Activated CD4-positive, CD25-positive, alpha-beta regulatory T cell treated with anti-CD3 and anti-CD28 coated beads, Interleukin-2, amount 50 U/mL, for 24 hours (primary cell): ENCODE results near the gene HSPG2.
A peak's percentile ranks its signal among the peaks of the same experiment; 100 is the strongest.
"Not testable (repeated sequence)": the region's sequence is repeated elsewhere in the genome, so short reads cannot be mapped to it uniquely, and the experiment has no call there.

Experiments
- ATAC-seq, 2 donors: fragments of 150-1000 bp; cut with Tn5 transposase; one replicate each; pipeline ENCODE4 v1.10.0; 2021; ENCODE audit warnings: mild to moderate bottlenecking in 1 of 2, moderate library complexity in 1 of 2

HSPG2 gene

DNA sequence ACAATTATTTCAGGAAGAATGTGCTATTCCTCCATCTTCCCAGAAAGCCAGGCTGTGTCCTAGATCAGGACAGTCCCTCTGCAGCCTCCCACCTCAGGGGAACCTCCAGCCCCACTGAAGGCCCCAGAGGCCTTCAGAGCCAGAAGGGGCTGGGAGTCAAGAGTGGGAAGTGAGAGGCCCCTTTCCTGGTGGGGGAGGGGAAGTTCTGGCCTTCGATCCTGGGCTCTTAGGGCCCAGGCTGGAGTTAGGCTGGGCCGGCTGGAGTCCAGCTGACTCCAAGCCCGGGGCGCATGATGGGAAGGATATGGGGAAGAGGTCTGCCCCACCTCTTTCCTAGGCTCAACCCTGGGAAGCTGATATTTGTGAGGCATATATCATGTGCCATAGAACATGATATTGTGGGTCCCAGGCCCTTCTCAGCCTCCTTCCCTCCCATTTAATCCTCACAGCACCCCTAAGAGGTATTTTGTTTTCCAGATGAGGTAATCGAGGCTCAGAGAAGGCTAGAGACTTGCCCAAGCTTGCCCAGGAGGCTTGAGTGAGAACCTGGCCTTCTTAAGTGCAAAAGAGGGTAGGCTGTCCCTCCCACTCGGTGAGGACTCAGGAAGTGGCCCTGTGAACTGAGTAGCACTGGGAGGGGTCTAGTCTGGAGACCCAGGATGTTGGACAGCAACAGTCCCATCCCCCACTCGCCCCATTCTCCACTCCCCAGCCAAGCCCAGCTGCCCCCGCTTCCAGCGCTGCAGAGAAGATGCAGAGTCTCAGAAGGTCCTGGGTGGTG, 18.6 kb upstream of the HSPG2 start:
- ATAC-seq, result no peak

DNA sequence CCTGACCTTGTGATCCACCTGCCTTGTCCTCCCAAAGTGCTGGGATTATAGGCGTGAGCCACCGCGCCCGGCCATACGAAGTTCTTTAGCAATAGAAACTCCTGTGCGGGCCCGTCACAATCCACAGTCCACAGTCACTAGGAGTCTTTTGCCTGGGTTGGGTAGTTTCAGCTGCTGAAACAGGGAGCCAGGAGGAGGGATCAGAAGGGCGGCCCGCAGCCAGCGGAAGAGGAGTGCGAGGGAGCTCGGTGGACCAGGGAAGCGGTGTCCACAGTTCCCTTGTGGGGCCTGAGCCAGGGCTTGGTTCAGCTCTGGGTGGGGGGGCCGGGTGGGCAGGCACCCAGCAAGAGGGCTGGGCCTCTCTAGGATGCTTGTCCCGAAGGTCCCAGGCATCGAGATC, 17.9 kb upstream of the HSPG2 start:
- ATAC-seq, result no peak

DNA sequence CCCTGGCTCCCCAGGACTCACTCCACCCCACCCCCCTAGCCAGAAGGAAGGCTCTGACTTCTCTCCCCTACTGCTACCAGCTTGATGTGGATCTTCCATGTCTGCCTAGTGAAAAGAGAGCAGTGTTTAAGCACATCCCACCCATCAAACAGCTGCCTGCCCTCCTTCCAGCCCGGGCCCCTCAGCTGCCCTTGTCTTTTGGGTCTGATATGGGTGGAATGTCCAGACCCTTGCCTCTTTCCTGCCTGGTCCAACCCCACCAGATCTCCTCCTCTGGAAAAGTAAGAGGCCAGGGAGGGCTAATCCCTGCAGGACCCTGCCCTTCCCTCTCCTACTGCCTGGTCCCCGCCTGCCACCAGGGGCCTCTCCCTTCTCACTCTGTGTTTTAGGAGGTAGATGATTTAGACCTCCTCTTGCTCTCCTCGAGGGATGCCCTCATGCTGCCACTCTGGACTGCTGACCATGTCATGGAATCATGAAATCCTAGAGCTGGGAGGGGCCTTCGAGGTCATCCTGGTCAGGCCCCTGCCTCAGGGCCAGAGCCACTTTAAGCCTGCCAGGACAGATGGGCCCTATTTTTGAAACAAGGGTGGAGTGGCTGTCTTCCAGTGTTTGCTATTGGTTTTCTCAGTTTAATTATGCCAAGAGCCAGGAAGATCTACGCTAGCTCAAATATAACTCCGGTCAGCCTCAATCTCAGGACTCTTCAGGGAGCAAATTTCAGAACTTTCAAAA, 15.8 kb upstream of the HSPG2 start:
- ATAC-seq, result no peak

DNA sequence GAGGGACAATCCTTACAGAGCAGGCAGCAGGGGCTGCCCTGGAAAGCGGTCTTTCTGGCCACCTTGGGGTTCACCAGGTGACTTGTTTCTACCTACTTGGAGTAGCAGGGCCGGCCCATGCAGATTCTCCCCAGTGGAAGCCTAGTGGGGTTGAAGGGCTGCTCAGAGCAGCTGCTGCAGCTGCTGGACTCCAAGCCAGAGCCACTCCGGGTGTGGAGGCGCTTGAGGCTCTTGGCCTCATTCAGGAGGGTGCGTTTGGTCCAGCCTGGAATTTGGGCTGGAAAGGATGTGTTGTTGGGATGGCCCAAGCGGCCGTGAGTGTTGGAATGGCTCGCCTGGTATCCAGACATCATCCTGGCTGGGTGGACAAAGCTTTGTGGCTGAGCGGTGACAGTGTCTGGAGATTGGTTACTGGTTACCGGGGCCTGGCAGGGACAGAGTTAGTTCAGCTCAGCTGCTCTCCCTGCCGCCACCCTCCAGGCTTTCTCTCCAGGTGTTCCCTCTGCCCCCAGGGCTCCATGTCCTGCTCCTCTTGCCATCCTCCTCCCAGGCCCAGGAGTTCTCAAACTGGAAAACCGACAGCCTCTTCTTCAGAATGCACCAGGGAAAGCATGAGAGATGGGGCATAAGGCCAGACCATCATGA, 14.2 kb upstream of the HSPG2 start:
- ATAC-seq, result no peak

DNA sequence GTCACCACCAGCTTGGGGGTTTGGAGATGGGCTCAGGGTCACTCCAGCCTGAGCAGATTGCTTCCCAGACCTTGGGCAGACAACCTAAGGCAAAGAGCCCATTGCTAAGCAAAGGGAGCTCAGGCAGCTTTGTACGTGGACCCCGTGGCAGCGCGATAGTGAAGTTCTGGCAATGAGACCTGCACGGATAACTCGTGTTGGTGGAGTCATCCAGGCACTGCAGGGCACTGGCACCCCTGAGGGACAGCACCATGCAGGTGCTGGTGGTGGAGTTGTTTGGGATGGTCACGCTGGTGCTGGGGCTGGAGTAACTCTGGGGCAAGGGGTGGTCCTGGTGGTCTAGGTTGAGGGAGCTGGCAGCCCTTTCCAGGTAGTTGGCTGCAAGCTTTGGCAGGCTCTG, 13.6 kb upstream of the HSPG2 start:
- no peak for ATAC-seq

DNA sequence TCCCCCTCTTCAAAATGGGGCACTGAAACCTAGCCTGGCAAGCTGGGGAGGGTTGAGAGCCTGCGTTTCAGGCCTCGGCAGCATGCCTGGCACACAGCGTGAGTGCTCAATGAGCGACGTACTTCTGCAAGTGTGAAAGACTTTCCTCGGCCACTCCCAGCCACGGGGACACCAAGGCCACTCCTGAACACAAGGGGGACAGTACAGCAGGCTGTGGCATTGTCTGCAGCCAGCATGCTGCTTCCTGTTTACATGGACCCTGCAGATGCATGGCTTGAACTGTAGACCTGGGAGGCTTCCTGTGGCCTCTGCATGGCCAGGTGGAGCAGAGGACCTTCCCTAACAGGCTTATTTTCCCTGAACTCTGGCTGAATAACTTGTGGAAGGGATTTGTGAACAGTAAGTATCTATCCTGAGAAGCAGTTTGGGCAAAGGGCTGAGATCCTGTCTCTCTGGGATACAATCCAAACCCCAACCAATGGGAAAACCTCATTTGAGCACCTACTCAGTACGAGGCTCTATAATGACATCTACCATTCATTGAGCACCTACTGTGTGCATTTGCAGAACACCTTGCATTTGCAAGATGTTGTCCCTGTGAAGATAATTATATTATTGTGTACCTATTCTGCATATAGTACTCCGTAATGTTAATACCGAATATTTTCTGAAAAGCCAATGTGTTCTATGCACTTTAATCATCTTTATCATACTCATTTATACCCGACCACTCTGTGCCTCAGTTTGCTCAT, 9.9 kb upstream of the HSPG2 start:
- no peak for ATAC-seq

DNA sequence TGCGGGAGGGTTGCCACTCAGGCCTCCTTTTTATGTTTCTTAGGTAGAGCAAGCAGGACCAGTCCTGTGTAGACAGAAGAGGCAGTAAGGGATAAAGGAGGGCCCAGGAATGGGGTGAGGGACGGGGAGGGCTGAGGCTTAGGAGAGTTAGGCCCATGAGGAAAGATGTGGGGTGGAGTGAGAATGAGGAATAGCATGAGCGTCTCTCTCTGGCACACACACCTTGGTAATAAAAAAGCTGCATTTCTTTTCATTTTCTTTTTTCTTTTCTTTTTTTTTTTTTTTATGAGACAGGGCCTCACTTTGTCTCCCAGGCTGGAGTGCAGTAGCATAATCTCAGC, 7.6 kb upstream of the HSPG2 start:
- no peak for ATAC-seq

DNA sequence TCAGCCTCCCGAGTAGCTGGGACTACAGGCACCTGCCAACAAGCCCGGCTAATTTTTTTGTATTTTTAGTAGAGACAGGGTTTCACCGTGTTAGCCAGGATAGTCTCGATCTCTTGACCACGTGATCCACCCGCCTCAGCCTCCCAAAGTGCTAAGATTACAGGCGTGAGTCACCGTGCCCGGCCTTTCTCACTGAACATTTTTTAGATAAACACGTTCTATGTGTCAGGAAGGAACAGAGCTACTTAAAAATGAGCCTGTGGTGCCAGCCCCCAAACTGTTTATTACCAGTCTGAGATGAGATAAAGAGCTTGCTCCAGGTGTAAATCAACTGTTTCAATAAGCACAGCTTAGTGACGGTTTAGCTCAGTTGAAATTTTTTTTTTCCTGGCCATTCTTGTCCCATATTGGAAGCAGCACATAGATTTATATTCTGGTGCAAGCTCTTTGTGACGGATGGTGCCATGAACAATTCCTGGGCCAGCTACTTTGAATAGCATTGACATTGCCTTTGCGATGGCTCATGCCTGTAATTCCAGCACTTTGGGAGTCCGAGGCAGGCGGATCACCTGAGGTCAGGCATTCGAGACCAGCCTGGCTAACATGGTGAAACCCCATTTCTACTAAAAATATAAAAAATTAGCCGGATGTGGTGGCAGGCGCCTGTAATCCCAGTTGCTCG, 6.0 kb upstream of the HSPG2 start:
- not testable (repeated sequence) for ATAC-seq

DNA sequence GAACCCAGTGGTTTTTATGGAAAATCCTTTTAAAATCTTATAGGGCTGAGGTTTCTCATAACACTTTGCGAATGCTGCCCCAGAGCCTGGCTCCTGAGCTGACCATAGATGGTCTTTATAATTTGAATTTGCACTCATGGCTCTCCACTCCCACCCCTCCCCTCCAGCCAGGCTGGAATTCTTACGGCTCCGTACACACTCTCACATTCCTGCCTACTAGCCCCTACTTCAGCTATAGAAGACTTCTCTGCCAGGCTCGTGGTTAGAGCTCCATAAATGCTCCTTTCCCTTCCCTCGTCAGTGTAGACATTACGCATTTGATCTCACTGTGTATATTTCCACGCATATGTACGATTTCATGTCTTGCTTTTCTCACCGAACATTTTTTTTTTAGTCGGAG, 5.4 kb upstream of the HSPG2 start:
- ATAC-seq, result no peak

DNA sequence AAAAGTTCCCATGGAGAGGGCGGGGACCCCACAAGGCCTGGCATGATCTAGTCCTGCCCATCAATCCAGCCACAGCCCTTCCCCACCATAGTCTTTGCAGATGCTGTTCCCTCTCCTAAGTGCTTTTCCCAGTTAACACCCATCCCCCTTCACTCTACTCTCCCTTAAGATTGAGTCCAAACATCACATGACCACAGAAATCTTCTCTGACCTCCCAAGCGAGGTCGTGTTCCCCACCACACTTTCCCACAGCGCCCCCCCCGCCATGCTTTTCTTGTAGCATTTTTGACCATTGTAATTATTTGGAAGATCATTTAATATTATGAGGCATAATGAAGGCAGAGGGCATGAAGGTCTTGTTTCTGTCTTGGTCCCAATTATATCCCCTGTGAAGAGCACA, 4.3 kb upstream of the HSPG2 start:
- ATAC-seq, result no peak

DNA sequence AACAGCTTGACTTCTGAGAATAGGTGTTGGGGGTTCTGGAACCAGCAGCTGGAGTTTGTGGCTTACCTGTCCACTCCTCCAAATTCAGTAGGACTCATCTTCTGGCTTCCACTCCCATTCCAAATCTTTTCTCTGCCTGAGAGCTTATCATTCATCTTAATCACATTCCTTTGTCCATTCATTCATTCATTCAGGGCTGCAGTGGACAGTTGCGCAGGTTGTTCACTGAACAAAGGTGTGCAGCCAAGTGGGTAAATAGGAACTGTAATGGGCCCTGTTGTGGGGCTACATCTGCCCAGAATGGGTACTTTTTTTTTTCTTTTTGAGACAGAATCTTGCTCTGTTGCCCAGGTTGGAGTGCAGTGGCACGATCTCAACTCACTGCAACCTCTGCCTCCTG, 3.4 kb upstream of the HSPG2 start:
- ATAC-seq, result no peak

DNA sequence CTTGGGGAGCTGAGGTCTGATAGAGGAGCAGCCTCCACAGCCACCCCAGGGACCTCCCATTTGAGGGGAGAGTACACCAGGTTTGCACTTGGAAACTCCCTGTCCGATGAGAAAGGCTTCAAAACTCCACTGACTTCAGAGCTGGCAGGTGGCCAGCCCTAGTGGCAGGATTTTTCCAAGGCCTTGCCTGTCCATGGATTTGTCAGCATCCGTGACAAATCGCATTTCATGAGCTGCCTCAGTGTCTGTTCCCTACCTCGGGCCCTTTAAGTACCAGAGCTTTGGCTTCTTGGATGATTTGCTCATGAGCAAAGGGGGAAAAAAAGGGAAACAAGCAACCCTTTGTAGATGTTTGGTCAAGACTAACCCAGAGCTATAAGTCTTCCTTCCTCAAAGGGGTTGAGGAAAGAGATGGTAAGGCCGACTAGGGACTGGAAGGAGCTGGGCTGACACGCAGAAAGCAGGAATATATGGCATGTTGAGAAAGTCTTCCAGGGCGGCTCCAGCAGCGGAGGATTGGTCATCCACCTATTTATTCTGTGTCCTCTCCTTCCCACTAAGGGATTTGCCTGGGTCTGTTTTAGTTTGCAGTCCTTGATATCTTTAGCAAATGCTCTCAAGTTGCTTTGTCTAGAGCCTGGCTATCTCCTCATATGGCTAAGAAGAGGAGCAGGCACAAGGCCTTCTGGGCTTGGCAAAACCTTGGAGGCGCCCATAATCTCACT, 2.7 kb upstream of the HSPG2 start:
- ATAC-seq, result no peak

DNA sequence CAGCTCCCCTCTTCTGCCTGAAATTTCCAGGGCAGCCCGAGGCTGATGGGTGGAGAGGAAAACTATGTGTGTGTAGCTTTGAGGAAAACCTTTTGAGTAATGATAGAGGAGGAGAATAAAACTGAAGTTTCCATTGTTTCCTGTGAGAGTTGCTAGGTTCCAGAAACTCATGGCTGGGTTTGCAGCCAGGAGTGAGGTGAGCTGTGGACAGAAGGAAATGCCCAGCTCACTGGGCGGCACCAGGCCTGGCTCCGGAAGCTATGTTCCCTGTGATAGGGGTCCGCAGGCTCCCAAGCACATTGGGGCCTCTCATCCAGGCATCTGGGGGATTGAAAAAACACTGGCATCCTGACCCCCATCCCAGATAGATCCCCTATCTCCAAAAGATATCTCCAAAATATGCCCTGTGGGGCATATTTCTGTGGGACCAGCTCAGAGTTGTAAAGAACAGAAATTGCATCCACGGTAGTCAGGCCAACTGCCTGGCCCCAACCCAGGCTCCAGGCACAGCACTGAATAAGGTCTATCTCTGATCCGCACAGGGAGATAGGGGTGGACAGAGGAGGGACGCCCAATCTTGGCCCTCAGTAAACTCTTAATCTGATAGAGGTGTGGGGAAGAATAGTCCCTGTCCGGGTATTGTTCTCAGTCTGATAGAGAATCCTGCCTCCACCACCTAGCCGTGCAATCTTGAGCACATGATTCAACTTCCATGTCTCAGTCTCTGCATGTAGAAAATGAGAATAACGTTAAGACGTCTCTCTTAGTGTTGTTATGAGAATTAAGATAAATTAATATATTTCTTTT, 1.8 kb upstream of the HSPG2 start:
- no peak for ATAC-seq

DNA sequence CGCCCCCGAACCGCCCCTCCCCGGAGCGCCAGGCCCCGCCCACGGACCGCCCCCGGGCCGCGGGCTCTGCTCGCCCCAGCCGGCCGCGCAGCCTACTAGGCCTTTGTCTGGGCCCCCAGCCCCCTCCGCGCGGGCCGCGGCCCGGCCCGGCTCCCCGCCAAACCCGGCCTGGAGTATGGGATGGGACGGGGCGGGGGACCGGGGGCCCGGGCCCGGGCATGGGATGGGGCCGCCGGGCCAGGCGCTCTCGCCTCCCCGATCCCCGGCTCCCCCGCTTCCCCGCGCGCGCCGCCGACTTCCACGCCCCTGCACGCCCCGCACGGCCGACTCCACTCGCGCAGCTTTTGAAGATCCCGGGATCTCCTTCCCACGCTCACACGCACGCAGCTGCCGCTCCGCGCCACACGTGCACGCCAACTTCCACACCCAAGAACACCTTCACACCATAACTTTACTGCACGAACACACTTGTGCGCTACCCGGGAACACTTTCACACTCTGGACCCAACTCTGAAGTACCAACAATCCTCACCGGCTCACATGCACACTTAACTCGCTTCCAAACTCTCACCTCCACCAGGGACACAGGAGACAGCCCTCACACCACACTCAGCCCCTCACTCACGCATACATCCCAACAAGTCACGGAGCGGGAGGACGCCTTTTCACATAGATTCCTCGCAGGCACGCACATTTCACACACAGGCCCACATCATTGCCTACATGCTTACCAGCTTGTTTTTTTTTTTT, 437 bp upstream of the HSPG2 start:
- ATAC-seq, result peak; percentile 82 to 85

DNA sequence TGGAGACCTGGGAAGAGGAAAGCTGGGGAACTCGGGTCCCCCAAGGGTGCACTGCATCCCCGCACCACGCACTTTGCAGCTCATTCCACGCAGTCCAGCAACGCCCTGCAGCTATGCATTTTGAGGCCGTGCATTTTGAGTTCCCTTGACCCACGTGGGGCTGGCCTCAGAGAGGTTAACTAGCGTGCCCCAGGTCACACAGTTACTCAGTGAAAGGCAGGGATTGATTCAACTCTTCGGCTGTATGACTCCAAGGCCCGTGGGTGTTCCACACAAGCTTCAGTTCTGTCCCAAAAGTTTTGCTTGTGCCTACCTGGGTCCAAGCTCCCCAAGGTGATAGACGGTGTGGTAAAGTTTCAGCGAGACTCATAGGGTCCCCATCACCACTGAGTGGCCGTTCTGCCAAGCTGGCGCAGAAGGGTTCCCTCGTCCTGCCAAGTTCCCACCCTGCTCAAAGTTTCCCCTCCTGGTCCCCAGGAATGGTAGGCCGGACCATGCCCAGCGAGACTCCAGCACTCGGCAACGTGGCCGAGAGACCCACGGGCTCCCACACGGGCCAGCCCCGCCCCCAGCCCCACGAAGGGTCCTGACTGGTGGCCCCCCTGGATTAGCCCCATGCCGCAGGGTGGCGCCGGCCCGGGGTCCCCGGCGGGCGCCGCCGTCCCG, 611 bp downstream of the HSPG2 start:
- peak; percentile 5 to 11 for ATAC-seq

DNA sequence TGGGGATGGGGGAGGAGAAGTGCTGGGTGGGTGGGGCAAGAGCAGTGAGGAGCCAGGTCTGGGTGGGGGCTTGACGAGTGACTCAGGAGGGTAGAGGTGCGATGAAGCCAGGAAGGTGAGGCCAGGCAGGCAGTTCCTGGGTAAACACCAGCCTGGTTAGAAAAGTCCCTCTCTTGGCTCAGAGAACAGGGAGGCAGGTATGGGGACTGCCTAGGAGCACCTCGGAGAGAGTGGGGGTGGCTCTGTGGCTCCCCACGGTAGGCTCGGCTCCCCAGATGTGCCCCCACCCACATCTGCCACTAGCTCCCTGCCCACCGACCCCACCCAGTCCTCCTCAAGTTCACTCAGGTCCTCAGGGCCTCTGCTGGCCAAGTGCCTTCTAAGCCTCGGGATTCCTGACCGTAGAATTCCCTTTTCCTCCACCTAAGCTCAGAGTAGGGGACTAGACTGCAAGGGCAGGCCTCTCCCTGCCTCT, 1.2 kb downstream of the HSPG2 start:
- ATAC-seq, result no peak

DNA sequence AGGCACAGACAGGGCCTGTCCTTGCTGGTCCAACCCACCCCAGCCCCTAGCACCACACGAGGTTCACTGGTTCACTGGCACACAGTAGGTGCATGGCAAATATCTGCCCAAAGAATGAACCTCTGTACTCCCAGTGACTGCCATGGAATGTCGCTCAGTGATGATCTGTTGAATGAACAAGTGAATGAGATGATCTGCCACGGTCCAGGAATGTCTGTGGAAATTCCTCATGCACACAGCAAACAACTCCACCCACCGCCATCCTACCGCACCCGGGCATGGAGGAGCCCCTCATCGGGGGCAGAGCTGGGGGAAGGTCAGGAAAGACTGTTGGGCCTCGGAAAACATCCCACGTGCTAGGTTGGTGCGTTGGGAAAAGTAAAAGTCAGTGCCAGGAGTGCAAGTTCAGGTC, 1.7 kb downstream of the HSPG2 start:
- no peak for ATAC-seq

DNA sequence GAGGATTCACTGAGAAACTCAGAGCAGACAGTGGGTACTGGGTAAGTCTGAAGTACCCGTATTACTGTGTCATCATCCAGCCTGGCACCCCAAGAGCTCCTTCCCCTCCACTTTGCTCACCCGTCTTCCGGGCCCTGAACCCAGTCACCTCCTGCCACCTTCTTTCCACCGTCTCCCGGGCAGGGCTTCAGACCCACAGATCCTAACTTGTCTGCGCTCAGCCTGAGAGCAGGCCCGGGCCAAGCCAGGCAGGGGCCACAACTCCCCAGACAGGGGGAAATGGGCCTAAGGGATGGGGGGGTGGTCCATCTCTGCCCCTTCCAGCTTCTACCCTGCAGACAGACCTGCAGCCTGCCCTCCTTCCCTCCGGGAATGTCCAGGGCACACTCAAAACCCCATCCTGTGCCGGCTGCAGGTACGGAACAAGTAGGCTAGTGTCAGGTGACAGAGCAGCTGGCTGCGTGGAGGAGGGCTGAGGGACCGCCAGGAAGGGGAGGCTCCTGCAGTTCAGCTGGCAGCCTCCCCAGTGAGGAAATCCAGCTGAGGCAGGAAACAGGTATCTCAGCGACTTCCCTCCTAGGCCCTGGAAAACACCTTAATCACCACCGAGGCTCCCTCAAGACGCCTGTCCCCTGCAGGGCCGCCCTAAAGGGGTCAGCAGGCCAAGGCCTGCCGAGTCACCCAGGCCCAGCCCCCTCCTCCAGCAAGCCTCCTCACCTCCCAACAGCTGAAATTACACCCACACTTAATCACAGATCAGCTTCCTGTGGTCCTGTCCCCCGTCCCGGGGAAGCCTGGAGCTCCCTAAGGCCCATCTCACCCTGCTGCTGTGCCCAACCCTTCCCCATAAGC, 3.5 kb downstream of the HSPG2 start:
- no peak for ATAC-seq

DNA sequence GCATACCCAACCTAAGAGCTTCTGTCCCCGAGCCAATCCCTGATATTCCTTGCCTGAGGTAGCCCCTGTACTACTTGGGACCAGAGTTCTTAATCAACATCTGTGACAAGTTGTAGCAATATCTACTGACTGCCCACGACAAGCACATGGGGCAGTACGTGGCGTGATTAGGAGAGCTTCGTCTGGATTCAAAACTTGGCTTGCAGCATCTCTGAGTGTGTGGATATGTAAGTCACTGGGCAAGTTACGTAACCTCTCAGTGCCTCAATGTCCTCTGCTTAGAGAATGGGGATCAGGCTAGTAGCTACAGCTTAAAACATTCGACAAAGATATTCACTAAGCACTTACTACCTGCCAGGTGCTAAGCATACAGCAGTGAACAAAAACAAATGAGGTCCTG, 5.0 kb downstream of the HSPG2 start:
- no peak for ATAC-seq
